GM20431 (cell line): Measurements from ENCODE around the gene LTBR.
"Not testable (repeated sequence)": the region's sequence is repeated elsewhere in the genome, so short reads cannot be mapped to it uniquely, and the experiment has no call there.

Source experiments
- in situ Hi-C: fragments of 300-500 bp; cut with MseI, MboI; formaldehyde crosslinking; loops from one replicate; pipeline ENCODE4 v1.15.0; 2020; ENCODE audit warnings: low sequenced_read_pairs; ENCODE audit not compliant: unreplicated experiment

LTBR gene

DNA sequence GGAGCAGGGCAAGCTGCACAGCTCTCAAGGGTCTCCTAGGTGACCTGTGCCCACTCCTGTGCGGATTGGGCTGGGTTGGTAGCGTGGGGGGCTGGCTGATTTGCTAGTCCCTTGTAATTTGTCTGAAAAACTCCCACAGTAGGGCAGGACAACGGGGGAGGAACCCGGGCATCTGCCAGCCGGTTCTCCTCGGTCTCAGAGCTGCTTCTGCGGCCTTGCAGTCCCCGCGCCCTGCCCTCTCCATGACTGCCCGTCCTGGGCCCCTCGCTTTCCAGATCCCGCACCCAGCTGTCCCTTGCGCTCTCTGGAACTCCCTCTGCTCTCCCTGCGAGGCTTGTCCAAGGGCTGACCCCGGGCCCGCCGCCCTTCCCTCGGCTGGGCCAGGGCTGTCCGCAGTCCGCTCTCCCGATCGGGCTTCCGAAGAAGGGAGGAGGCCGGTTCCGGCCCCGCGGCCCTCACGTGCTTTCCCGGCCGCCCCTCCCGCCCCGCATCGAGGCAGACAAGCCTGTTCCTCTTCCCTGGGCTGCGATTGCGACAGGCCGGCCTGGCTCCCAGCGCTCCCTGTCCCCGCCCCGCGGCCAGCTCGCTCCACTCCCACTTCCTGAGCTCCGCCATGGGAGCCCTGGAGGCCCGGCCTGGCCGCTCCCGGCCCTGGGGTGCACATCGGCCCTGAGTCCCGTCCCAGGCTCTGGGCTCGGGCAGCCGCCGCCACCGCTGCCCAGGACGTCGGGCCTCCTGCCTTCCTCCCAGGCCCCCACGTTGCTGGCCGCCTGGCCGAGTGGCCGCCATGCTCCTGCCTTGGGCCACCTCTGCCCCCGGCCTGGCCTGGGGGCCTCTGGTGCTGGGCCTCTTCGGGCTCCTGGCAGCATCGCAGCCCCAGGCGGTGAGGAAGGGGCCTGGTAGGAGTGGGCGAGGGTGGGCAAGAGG, at the start of gene LTBR:
LTBR (plus strand) TSS at position 591 of the 927 bp plus-strand sequence; CDS start at position 788, 197 bp downstream.
- in situ Hi-C loops = no loop called here

DNA sequence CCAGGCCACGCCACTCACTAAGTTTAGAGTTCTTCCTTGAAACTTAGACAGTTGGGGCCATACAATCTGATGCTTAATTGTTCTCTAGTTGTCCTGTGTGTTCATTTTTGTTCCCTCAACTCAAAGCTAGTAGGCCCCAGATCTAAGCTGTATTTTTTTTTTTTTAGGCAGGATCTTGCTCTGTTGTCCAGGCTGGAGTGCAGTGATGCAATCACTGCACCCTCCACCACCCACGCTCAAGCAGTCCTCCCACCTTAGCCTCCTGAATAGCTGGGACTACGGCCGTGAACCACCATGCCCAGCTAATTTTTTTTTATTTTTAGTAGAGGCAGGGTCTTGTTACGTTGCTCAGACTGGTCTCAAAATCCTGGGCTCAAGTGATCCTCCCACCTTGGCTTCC, 49.6 kb upstream of the LTBR start:
- in situ Hi-C loops = no loop called here

DNA sequence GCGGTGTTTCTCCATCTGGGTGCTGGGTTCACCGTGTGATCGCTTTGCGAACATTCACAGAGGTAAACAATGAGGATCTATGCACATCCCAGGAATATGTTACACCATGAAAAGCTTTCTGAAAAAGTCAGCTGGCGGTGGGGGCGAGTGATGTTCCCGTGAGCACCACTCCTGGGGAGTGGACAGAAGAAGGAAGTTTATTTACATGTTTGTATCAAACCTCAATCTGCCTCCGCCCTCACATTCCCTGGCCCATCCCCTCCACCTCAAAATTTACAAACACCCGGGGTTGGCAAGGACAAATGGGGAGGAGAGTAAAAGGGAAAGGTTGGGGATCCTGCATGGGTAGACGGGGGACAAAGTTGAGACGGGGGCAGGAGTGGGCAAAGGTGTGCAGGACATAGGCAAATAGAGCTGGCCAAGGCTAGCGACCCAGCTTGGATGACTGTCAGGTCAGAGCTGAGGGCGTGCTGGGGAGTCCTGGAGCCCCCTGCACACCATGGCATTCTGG, 49.0 kb upstream of the LTBR start:
- in situ Hi-C loops = no loop called here

- in situ Hi-C loops = no loop called here
Observed at GRCh38 chr12:6335451-6336078, 48.4 kb upstream of the LTBR start.

- in situ Hi-C loops = no loop called here
Observed at GRCh38 chr12:6336079-6336888, 47.7 kb upstream of the LTBR start.

- in situ Hi-C loops = no loop called here
Observed at GRCh38 chr12:6336889-6337853, 46.8 kb upstream of the LTBR start.

DNA sequence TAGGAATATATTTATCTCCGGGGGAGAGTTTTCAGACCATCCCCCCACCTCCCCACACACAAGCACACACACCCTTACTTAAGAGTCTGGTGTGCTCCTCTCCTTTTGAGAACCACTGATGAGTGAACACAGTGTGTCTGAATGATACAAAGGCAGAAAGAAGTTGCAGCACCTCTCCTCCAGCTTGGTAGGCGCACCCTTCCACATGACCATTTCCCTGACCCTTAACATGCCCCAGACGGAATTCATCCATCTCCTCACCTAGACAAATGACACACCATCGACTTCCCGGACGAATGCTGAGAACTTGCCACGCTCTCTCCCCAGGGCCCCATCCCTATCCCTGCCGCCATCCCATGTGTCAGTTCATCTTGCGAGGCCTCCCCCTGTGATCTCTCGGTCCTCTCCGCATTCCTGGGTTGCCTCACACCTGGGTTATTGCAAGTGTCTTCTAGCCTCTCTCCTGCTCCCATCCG, 46.0 kb upstream of the LTBR start:
- in situ Hi-C loops = no loop called here

DNA sequence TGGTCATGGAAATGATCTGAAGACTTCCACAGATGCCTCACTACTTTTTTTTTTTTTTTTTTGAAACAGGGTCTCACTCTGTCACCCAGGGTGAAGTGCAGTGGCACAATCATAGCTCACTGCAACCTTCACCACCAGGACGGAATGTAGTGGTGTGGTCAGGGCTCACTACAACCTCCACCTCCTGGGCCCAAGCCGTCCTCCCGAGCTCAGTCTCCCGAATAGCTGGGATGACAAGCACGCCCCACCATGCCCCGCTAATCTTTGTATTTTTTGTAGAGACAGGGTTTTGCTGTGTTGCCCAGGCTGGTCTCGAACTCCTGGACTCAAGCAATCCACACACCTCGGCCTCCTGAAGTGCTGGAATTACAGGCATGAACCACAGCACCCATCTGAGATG, 45.4 kb upstream of the LTBR start:
- in situ Hi-C loops = not testable (repeated sequence)

- in situ Hi-C loops = no loop called here
Observed at GRCh38 chr12:6338955-6339354, 45.0 kb upstream of the LTBR start.

GRCh38 chr12:6340032-6340638, 43.8 kb upstream of the LTBR start:
- in situ Hi-C loops = no loop called here

- in situ Hi-C loops = no loop called here
Observed at GRCh38 chr12:6340745-6341416, 43.1 kb upstream of the LTBR start.

DNA sequence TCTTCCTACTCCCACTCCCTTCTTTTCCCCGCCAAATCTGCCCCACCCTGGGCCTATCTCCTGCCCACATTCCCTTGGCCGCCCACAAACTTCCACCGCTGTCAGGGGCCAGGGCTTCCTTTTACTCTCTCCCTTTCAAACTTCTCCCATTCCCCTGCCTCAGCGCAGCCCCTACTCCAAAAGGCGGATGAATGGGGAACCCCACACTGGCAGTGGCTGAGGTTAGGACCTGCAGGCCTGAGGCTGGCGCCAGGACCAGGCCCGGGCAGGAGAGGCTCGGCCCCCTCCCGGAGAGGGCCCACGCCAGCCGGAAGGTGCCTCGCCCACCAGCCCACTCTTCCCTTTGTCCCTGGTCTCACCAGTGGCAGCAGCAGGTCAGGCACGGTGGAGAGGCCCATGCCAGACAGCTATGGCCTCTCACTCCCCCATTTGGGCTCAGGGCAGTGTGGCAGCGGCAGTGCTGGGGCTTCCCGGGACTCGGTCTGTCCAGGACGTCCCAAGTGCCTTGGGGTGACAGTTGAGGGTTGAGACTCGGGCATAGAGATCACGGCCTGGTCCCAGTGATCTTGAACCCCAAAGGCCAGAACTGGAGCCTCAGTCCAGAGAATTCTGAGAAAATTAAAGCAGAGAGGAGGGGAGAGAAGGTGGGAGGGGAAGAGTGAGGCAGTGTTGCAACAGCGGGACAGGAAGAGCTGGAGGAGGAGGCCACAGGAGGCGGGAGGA, 42.4 kb upstream of the LTBR start, which contains the start of gene TNFRSF1A:
TNFRSF1A (minus strand) TSS at position 660 of the 723 bp plus-strand sequence; CDS start at position 398, 262 bp downstream.
- in situ Hi-C loops = no loop called here

DNA sequence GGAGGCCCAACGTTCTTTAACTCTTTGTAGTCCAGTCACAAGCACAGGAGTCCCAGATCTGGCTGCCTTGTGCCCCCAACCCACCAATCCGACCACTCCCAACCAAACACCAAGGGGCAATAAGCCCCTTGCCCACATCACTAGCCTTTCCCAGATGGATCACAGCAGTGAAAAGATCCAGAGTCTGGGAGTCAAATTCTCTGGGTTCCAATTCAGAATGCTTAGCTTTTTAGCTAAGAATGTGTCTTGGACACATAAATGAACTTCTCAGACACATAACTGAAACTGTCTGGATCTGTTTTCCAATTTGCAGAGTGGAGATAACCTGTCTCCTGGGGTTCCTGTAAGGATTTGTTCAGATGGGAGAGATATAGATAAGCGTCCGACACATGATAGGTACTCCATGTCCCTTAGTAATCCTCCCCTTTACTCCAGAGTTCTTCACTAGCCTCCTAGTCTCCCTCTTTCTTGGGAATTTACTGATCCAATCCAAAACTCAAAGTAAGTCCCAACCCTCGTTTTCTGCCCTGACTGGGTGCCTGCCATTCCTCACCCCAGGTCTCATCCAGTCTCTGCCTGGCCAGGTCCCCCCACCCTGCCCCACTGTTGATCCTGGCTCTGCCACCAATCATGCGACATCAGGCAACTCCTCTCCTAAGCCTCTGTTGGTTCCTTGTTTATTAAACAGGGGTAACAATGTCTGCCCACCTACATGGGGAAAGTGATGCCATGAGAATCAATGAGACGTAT, 41.6 kb upstream of the LTBR start:
- in situ Hi-C loops = no loop called here

DNA sequence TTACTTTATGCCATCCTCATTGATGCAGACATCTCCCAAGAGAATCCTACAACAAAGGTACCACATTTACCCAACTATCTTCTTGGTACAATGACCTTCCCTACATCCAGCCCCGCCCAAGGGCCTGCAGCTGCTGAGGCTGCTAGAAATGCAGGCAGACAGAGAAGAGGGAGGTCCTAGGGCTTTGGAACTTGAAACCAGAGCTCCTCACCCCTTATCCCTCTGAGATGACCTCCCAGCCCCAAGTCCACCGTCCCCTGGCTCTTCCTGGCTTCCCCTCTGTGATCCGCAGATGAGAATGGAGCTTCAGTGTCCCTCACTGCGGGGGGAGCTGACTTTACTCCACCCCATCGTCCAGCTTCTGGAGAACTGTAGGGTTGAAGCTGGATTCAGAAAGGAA, 40.4 kb upstream of the LTBR start:
- in situ Hi-C loops = no loop called here

- in situ Hi-C loops = not testable (repeated sequence)
Observed at GRCh38 chr12:6344101-6344660, 39.8 kb upstream of the LTBR start.

- in situ Hi-C loops = no loop called here
Observed at GRCh38 chr12:6345319-6346091, 38.5 kb upstream of the LTBR start.
